GM18520 (cell line): ENCODE measurements around the gene COX6B2.
"Not testable (repeated sequence)": the region's sequence is repeated elsewhere in the genome, so short reads cannot be mapped to it uniquely, and the experiment has no call there.

Source experiments
- ATAC-seq: cut with Tn5 transposase; IDR thresholded peaks from one replicate; pipeline ENCODE4 v1.9.1; 2021; ENCODE audit not compliant: unreplicated experiment

Gene COX6B2

DNA sequence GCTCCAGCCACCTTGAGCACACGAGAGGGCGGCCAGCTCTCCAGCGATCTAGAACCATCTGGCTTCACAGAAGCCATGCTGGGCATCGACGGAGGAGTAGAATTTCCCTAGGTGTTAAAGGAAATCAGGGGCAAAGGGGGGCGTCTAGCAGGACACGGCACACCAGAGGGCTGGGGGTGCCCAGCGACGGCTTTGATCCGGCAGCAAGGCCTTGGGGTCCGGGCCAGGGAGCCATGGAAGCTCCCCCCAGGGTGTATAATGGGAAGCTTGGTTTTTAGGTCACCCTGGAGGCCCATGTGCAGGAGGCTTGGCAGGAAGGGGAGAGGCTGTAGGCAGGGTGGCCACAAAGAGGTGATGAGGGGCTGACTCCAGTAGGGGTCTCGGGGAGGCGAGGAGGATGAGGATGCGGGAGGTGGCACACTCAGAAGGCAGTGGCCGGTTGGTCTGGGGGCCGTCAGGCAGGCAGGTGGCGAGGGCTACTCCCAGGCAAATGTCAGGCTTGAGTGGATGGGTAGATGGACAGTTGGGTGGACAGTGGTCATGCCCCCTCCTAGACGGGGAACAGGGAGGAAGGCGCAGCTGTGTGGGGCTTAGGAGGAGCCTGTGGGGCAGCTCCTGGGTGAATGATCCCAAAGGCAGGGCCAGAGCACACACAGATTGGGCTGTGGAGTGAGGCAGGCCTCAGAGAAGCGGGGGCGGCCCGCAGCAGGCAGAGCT lies 9.3 kb downstream of the COX6B2 start:
- ATAC-seq: no peak

DNA sequence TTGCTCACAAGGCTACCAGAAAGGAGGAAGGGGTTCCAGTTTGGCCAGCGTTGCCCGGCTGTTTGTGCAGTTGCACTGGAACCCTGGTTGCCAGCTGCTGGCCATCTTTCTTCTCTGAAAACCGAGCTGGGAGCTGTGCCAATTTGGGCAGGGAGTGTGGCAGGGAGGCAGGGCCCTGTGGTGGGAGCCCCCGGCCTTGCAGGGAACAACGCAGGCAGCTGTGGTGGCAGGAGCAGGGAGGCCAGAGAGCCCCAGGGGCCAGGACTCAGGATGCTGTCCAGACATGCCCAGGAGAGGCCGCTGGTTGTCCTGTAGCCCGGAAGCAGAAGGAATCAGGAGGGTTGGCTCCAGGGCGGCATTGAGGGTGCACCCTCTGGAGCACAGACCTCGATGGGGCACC lies 10.1 kb downstream of the COX6B2 start:
- ATAC-seq: no peak

- no peak for ATAC-seq
Measured at GRCh38 chr19:55341595-55342531, 12.7 kb downstream of the COX6B2 start.

GRCh38 chr19:55341171-55341588 lies 13.3 kb downstream of the COX6B2 start:
- no peak for ATAC-seq

DNA sequence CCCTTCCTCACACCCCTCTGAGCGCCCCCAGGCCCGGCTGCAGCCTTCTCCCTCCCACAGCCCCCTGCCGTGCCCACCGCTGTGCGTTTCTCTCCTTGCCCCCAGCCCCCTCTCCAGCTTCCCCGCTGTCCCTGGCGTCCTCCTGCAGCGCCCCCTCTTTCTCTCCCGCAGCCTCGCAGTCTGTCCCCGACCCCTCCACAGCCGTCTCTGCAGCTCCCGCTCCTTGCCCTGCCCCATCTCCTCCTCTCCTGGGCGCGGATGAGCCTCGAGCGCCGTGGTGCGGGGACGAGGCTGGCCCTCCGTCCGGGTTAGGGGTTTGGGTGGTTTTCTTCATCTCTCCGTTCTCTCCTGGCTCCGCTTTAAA lies 13.8 kb downstream of the COX6B2 start:
- no peak for ATAC-seq

DNA sequence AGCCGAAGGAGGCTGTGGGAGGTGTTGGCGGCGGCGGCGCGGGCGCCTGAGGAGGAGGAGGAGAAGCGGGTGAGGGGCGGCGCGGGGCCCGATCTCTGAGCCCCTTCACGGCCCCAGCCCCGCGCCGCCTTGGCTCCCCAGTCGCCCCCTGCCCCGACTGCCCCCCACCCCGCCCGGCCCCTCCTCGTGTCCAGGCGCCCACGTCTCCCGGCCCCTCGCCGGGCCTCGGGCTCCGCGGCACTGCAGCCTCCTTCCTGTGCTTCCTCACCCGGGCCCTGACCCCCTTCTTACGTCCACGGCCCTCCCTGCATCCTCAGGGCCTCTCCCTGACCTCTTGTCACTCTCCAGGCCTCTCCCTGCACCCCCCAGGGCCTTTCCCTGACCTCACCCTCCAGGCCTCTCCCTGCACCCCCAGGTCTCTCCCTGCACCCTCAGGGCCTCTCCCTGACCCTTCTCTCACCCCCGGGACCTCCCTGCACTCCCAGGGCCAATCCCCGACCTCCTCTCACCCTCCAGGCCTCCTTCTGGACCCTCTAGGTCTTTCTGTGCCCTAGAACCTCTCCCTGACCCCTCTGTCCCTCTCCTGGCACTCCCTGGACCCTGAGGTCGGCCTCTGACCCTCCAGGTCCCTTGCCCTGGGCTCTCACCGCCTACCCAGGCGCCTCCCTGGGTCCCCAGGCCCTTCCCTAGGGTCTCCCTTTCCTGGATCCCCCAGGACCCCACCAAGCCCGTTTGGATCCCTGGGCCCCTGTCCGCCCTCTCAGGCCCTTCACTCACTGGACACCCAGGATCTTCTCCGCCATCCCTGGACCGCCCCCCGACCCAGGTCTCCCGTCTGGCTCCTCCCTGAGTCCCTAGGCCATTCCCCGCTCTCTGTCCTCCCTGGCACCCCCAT lies 14.4 kb downstream of the COX6B2 start:
- ATAC-seq: no peak

GRCh38 chr19:55339105-55339888 lies 15.2 kb downstream of the COX6B2 start, which contains the start of gene KMT5C:
TSS of gene KMT5C (plus strand) at chr19:55339876. CDS start at chr19:55341937, 2,061 bp downstream.
- ATAC-seq: peak; percentile 81

DNA sequence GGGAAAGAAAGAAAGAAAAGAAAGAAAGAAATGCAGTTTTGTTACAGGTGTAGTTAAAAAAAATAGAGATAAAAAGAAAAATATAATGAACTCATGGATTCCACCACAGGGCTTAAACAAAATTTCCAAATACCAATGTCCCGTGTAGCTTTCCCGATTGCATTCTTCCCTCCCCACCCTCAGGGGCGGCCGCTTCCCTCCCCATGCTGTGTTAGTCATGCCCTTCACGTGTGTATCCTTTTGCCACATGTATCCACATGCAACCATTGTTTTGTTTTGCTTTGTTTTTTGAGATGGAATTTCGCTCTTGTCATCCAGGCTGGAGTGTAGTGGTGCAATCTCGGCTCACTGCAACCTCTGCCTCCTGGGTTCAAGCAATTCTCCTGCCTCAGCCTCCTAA lies 18.4 kb downstream of the COX6B2 start:
- no peak for ATAC-seq

DNA sequence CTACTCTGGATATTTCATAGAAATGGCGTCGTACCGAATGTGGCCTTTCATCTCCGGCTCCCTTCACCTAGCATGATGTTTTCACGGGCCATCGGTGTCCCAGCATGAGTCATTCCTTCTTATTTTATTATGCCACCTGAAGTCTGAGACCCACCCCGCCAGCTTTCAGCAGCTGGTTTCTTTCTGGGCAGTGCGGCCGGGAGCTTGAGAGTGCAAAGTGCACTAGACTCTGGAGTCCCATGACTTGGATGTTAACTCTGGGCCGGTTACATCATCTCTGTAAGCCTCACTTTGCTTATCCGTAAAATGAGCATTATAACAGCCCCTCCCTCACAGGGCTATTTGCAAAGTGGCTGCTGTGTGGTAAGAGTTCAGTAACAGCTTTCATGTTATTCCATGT lies 20.6 kb downstream of the COX6B2 start:
- ATAC-seq: no peak

- ATAC-seq: not testable (repeated sequence)
Measured at GRCh38 chr19:55329791-55330190, 24.7 kb downstream of the COX6B2 start.

DNA sequence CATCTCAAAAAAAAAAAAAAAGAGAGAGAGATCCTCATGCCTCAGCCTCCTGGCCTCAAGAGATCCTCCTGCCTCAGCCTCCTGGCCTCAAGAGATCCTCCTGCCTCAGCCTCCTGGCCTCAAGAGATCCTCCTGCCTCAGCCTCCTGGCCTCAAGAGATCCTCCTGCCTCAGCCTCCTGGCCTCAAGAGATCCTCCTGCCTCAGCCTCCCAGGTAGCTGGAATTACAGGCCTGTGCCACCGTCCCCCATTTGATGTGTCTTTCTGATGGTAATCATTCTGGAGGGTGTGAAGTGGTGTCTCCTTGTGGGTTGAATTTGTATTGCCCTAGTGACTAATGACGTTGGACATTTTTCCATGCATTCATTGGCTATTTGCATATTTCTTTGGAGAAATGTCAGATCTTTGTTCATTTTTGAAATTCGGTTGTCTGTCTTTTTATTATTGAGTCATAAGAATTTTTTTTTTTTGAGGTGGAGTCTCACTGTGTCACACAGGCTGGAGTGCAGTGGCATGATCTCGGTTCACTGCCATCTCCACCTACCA lies 25.7 kb downstream of the COX6B2 start:
- not testable (repeated sequence) for ATAC-seq

GRCh38 chr19:55325172-55325571 lies 29.3 kb downstream of the COX6B2 start, which contains the start of gene TMEM150B:
TSS of gene TMEM150B (minus strand) at chr19:55325341. CDS start at chr19:55321036, 4,305 bp downstream.
- no peak for ATAC-seq

DNA sequence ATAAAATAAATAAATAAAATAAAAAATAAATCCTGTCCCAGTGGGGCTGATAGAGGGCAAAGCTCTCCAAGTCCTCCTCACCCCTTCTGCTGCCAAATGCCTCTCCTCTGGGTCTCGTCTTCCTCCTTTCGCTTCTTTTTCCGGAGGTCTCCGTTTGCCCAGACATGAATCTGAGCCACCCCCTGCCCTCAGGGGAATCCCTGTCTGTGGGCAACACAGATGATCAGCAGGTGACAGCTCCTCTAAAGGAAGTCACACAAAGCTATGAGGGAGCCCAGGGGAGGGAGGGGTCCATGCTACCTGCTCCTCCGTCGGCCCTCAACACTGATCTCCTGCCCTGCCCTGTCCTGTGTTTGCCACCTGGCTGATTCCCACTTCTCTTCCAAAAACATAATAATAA lies 29.9 kb downstream of the COX6B2 start:
- no peak for ATAC-seq

GRCh38 chr19:55322204-55322885 lies 32.2 kb downstream of the COX6B2 start:
- ATAC-seq: no peak

- no peak for ATAC-seq
Measured at GRCh38 chr19:55321466-55322137, 32.9 kb downstream of the COX6B2 start.

DNA sequence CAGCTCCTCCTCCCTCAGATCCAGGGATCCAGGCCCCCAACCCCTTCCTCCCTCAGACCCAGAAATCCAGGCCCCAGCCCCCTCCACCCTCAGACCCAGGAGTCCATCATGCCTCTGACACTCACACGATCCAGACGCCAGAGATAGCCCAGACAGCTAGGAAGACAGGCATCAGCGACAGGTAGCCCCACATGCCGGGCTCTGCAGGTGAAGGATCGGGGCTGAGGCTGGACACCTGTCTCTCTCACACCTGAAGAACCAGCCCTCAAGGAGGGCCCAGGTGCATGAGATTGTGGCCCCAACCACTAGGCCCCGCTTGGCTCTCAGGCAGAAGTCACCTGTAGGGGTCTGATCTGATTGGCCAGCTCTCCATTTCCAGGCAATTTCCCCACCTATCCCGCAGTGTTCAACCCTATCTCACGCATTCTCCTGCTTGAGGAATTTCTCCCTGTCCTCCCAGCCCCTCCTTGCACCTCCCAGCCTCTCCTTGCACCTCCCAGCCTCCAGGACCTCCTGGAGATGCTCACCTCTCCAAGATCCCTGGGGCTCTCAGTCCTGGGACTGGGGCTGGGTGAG lies 33.6 kb downstream of the COX6B2 start:
- ATAC-seq: no peak

DNA sequence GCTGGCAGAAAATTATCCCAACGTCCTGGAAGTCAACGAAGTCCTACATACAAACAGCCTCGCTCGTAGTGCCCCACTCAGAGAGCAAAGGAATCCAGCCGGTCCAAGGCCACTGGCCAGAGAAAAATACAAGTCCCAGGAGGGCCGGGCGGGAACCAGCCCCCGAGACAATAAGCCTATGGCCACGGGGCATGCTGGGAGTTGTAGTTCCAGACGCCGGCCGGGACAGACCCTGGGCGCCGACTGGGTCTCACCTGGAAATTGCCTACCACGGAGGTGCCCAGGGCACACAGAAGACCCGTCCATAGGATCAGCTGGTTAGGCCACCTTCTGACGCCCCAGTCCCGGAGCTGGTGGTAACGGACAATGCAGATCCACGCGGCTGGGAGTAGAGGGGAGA lies 34.7 kb downstream of the COX6B2 start:
- no peak for ATAC-seq

DNA sequence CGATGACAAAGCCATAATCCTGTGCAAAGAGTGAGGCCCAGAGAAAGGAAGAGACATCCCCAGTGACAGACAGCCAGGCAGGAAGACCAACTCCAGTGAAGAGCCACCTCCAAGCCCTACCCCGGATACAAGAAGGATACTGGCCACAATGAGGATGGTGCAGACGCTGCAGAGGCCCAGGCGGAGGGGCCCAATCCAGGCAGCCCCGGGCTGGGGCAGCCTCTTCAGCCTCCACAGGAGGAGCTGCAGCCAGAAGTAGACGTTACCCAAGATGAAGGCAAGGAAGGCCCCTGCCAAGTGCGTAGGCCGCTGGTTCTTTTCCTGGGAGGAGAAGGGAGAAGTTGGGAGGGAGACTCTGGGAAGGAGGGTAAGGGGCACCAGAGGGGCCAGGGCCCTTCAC lies 37.9 kb downstream of the COX6B2 start:
- no peak for ATAC-seq
